GM23338 (cell line): ENCODE data around the gene ZEB2. TPM values are rescaled to one million over a fixed set of nuclear protein-coding genes. Genes with fewer than 3 reads are reported as not detected.

Experiments
- CTCF ChIP-seq, 2 experiments: fragments of 200-600 bp in 1 of 2; sonication (generic) in 1 of 2; conservative IDR thresholded peaks; 2 replicates each; pipeline versions ENCODE4 v1.5.1 to v1.6.1; 2016 to 2017; ENCODE audit warnings: antibody characterized with exemption in 2 of 2, low read depth in 2 of 2, mild to moderate bottlenecking in 2 of 2, moderate library complexity in 1 of 2
- JUNB ChIP-seq: IDR thresholded peaks from one replicate; pipeline ENCODE4 v1.6.1; 2016; ENCODE audit warnings: antibody characterized with exemption; ENCODE audit not compliant: unreplicated experiment
- REST ChIP-seq: IDR thresholded peaks from one replicate; pipeline ENCODE4 v1.6.1; 2018; ENCODE audit warnings: antibody characterized with exemption; ENCODE audit not compliant: unreplicated experiment
- ZNF462 ChIP-seq: fragments of 250-450 bp; sonication (Bioruptor Pico); IDR thresholded peaks from 2 replicates; pipeline ENCODE4 v1.5.0; 2020; ENCODE audit warnings: mild to moderate bottlenecking, moderate library complexity
- polyA plus RNA-seq: library from polyadenylated mRNA; unstranded; fragments of >200 nt; fragmentation: Nextera tagmentation; extraction: Ambion mirVana; gene quantifications from 2 replicates; pipeline ENCODE4 v1.2.1, GENCODE V29; 2016
- total RNA-seq: library from RNA; depleted of rRNA; stranded (reverse); fragments of >200 nt; shearing (Covaris generic); gene quantifications from 2 replicates; pipeline ENCODE4 v1.2.3, GENCODE V29; 2014

The ZEB2 gene
- total and polyA plus RNA-seq, 2 experiments from 2014 or later, result 0.45 TPM; not detected in 1

GRCh38 chr2:144507441-144508171, 12.3 kb downstream of the ZEB2 start (continued):
- no peak for TF ChIP-seq ZNF462 (CRISPR knock-in tag)
- no peak for TF ChIP-seq REST
- TF ChIP-seq JUNB, result no peak
- TF ChIP-seq CTCF (conservative IDR thresholded peaks at IDR 0.05; ENCODE audit: low read depth in 2 of 2), result no peak
